ENCODE results near the gene CHSY3. TPM values are rescaled to one million over a fixed set of nuclear protein-coding genes. Genes with fewer than 3 reads are reported as not detected.
A peak's percentile ranks its signal among the peaks of the same experiment; 100 is the strongest.

CHSY3 gene
- total RNA-seq, 1 experiment from 2014 or later: not detected

- DNase-seq (ENCODE audit: low read depth): no peak
- in situ Hi-C loops (cut with HindIII; ENCODE audit: low pct_unique_long_range_greater_than_20kb, low sequenced_read_pairs): no loop called here
These were observed 161.4 kb downstream of the CHSY3 start for GRCh38 chr5:130065617-130066016.

GRCh38 chr5:130066644-130067043, 162.4 kb downstream of the CHSY3 start:
- in situ Hi-C loops (cut with HindIII; ENCODE audit: low pct_unique_long_range_greater_than_20kb, low sequenced_read_pairs): no loop called here
- no peak for DNase-seq (ENCODE audit: low read depth)

- in situ Hi-C loops (cut with HindIII; ENCODE audit: low pct_unique_long_range_greater_than_20kb, low sequenced_read_pairs): no loop called here
- DNase-seq (ENCODE audit: low read depth): no peak
These were observed 163.1 kb downstream of the CHSY3 start for GRCh38 chr5:130067364-130067763.

GRCh38 chr5:130068101-130068500, 163.8 kb downstream of the CHSY3 start:
- in situ Hi-C loops (cut with HindIII; ENCODE audit: low pct_unique_long_range_greater_than_20kb, low sequenced_read_pairs): no loop called here
- DNase-seq (ENCODE audit: low read depth): no peak

- in situ Hi-C loops (cut with HindIII; ENCODE audit: low pct_unique_long_range_greater_than_20kb, low sequenced_read_pairs): no loop called here
- DNase-seq (ENCODE audit: low read depth): no peak
These were observed 164.7 kb downstream of the CHSY3 start for GRCh38 chr5:130068988-130069387.

GRCh38 chr5:130074820-130075219, 170.6 kb downstream of the CHSY3 start:
- DNase-seq (ENCODE audit: low read depth): no peak
- in situ Hi-C loops (cut with HindIII; ENCODE audit: low pct_unique_long_range_greater_than_20kb, low sequenced_read_pairs): no loop called here

- in situ Hi-C loops (cut with HindIII; ENCODE audit: low pct_unique_long_range_greater_than_20kb, low sequenced_read_pairs): no loop called here
- no peak for DNase-seq (ENCODE audit: low read depth)
These were observed 172.7 kb downstream of the CHSY3 start for GRCh38 chr5:130077007-130077406.

GRCh38 chr5:130078661-130079060, 174.4 kb downstream of the CHSY3 start:
- in situ Hi-C loops (cut with HindIII; ENCODE audit: low pct_unique_long_range_greater_than_20kb, low sequenced_read_pairs): no loop called here
- DNase-seq (ENCODE audit: low read depth): no peak

- DNase-seq (ENCODE audit: low read depth): no peak
- in situ Hi-C loops (cut with HindIII; ENCODE audit: low pct_unique_long_range_greater_than_20kb, low sequenced_read_pairs): no loop called here
These were observed 186.5 kb downstream of the CHSY3 start for GRCh38 chr5:130090569-130091270.

- DNase-seq (ENCODE audit: low read depth): no peak
- in situ Hi-C loops (cut with HindIII; ENCODE audit: low pct_unique_long_range_greater_than_20kb, low sequenced_read_pairs): no loop called here
These were observed 188.7 kb downstream of the CHSY3 start for GRCh38 chr5:130092991-130093390.

- in situ Hi-C loops (cut with HindIII; ENCODE audit: low pct_unique_long_range_greater_than_20kb, low sequenced_read_pairs): no loop called here
- no peak for DNase-seq (ENCODE audit: low read depth)
These were observed 192.2 kb downstream of the CHSY3 start for GRCh38 chr5:130096483-130096882.

GRCh38 chr5:130099008-130099407, 194.7 kb downstream of the CHSY3 start:
- in situ Hi-C loops (cut with HindIII; ENCODE audit: low pct_unique_long_range_greater_than_20kb, low sequenced_read_pairs): no loop called here
- no peak for DNase-seq (ENCODE audit: low read depth)

- in situ Hi-C loops (cut with HindIII; ENCODE audit: low pct_unique_long_range_greater_than_20kb, low sequenced_read_pairs): no loop called here
- no peak for DNase-seq (ENCODE audit: low read depth)
These were observed 198.1 kb downstream of the CHSY3 start for GRCh38 chr5:130102375-130102774.

GRCh38 chr5:130102960-130103359, 198.7 kb downstream of the CHSY3 start:
- no peak for DNase-seq (ENCODE audit: low read depth)
- in situ Hi-C loops (cut with HindIII; ENCODE audit: low pct_unique_long_range_greater_than_20kb, low sequenced_read_pairs): no loop called here

- DNase-seq (ENCODE audit: low read depth): no peak
- in situ Hi-C loops (cut with HindIII; ENCODE audit: low pct_unique_long_range_greater_than_20kb, low sequenced_read_pairs): no loop called here
These were observed 200.8 kb downstream of the CHSY3 start for GRCh38 chr5:130104895-130105688.

GRCh38 chr5:130106480-130106879, 202.2 kb downstream of the CHSY3 start:
- in situ Hi-C loops (cut with HindIII; ENCODE audit: low pct_unique_long_range_greater_than_20kb, low sequenced_read_pairs): no loop called here
- DNase-seq (ENCODE audit: low read depth): no peak

- DNase-seq (ENCODE audit: low read depth): peak; percentile 8
- in situ Hi-C loops (cut with HindIII; ENCODE audit: low pct_unique_long_range_greater_than_20kb, low sequenced_read_pairs): no loop called here
These were observed 204.9 kb downstream of the CHSY3 start for GRCh38 chr5:130109152-130109551.

- in situ Hi-C loops (cut with HindIII; ENCODE audit: low pct_unique_long_range_greater_than_20kb, low sequenced_read_pairs): no loop called here
- no peak for DNase-seq (ENCODE audit: low read depth)
These were observed 206.1 kb downstream of the CHSY3 start for GRCh38 chr5:130110328-130110727.

GRCh38 chr5:130111746-130112145, 207.5 kb downstream of the CHSY3 start:
- in situ Hi-C loops (cut with HindIII; ENCODE audit: low pct_unique_long_range_greater_than_20kb, low sequenced_read_pairs): no loop called here
- DNase-seq (ENCODE audit: low read depth): no peak

- DNase-seq (ENCODE audit: low read depth): no peak
- in situ Hi-C loops (cut with HindIII; ENCODE audit: low pct_unique_long_range_greater_than_20kb, low sequenced_read_pairs): no loop called here
These were observed 208.0 kb downstream of the CHSY3 start for GRCh38 chr5:130112246-130112645.

Data from Caki2 (cell line).